Activated naive CD8-positive, alpha-beta T cell treated with anti-CD3 and anti-CD28 coated beads, Interleukin-2, amount 10 ng/mL, durations not matched to agents 7 days and 5 days (primary cell): Measurements from ENCODE around the gene SMOC1. TPM values are rescaled to one million over a fixed set of nuclear protein-coding genes. Genes with fewer than 3 reads are reported as not detected.
A peak's percentile ranks its signal among the peaks of the same experiment; 100 is the strongest.

Experiments
- ATAC-seq: fragments of 150-1000 bp; cut with Tn5 transposase; one replicate; pipeline ENCODE4 v1.10.0; 2021; ENCODE audit warnings: low read depth, moderate library complexity
- POLR2A ChIA-PET: fragments of 350-600 bp; sonication (Branson Sonifier 250); formaldehyde crosslinking; loops from one replicate; lab custom pipeline; 2021; ENCODE audit warnings: antibody characterized with exemption; lab: Charles Lee
- DNase-seq: peaks from one replicate; pipeline ENCODE4 v3.0.0; 2021
- H3K27ac Mint-ChIP-seq: one replicate; pipeline ENCODE4 v1.8.0; 2022; ENCODE audit warnings: mild to moderate bottlenecking, mixed read lengths
- H3K27me3 Mint-ChIP-seq: one replicate; pipeline ENCODE4 v1.8.0; 2022; ENCODE audit warnings: mild to moderate bottlenecking, moderate library complexity, mixed read lengths
- H3K36me3 Mint-ChIP-seq: one replicate; pipeline ENCODE4 v1.8.0; 2021; ENCODE audit warnings: mild to moderate bottlenecking, mixed read lengths
- H3K4me1 Mint-ChIP-seq: one replicate; pipeline ENCODE4 v1.8.0; 2021; ENCODE audit warnings: mixed read lengths
- H3K4me3 Mint-ChIP-seq: one replicate; pipeline ENCODE4 v1.8.0; 2022; ENCODE audit warnings: mild to moderate bottlenecking, moderate library complexity, mixed read lengths
- H3K9me3 Mint-ChIP-seq: one replicate; pipeline ENCODE4 v1.8.0; 2021; ENCODE audit warnings: mixed read lengths
- total RNA-seq, 2 experiments: library from RNA; stranded (reverse); gene quantifications; one replicate each; pipeline ENCODE4 v1.2.3, GENCODE V29; 2021

SMOC1 gene
- not detected for total RNA-seq

- Mint-ChIP-seq H3K4me1 (no peaks in the 10 kb centered on the region), H3K27me3 (peaks cover 62% of the 10 kb centered on the region), H3K36me3 (no peaks in the 10 kb centered on the region), H3K9me3 (no peaks in the 10 kb centered on the region), H3K4me3 (no peak within 1 kb of the TSS), H3K27ac (no peak within 1 kb of the TSS)
- no peak for DNase-seq
- POLR2A ChIA-PET, result no interaction called here
- peak; percentile 50 for ATAC-seq
Observed at GRCh38 chr14:69879175-69880043, at the start of gene SMOC1. Gene SMOC1 (plus strand): TSS chr14:69879416. CDS start chr14:69879679, 263 bp downstream.

- no peaks in the 10 kb centered on the region for H3K4me1 Mint-ChIP-seq
- POLR2A ChIA-PET, result no interaction called here
- H3K27ac Mint-ChIP-seq, result no peak overlapping the region
Observed at GRCh38 chr14:69838881-69839416, 40.3 kb upstream of the SMOC1 start.

GRCh38 chr14:69839661-69840060, 39.6 kb upstream of the SMOC1 start:
- DNase-seq (no peak), ATAC-seq (no peak)
- POLR2A ChIA-PET, result no interaction called here
- Mint-ChIP-seq H3K9me3 (no peaks in the 10 kb centered on the region), H3K27ac (no peak overlapping the region), H3K4me1 (no peaks in the 10 kb centered on the region), H3K27me3 (peaks cover 7% of the 10 kb centered on the region), H3K36me3 (no peaks in the 10 kb centered on the region), H3K4me3 (no peak overlapping the region)

More at GRCh38 chr14:69838881-69839416, 40.3 kb upstream of the SMOC1 start:
- ATAC-seq, result no peak
- H3K9me3 Mint-ChIP-seq, result no peaks in the 10 kb centered on the region
- H3K36me3 Mint-ChIP-seq, result no peaks in the 10 kb centered on the region
- H3K4me3 Mint-ChIP-seq, result no peak overlapping the region
- peaks cover 12% of the 10 kb centered on the region for H3K27me3 Mint-ChIP-seq
- DNase-seq, result no peak

- ATAC-seq (no peak), DNase-seq (no peak)
- H3K4me3 Mint-ChIP-seq, result no peak overlapping the region
- H3K27ac Mint-ChIP-seq, result no peak overlapping the region
- peaks cover 2% of the 10 kb centered on the region for H3K27me3 Mint-ChIP-seq
- peaks cover 2% of the 10 kb centered on the region for H3K4me1 Mint-ChIP-seq
- no peaks in the 10 kb centered on the region for H3K9me3 Mint-ChIP-seq
- H3K36me3 Mint-ChIP-seq, result no peaks in the 10 kb centered on the region
- POLR2A ChIA-PET, result no interaction called here
Observed at GRCh38 chr14:69841656-69842055, 37.6 kb upstream of the SMOC1 start.

GRCh38 chr14:69842686-69843420, 36.4 kb upstream of the SMOC1 start:
- POLR2A ChIA-PET, result no interaction called here
- no peaks in the 10 kb centered on the region for H3K36me3 Mint-ChIP-seq
- H3K27ac Mint-ChIP-seq, result no peak overlapping the region
- no peak for DNase-seq
- ATAC-seq, result no peak
- H3K4me1 Mint-ChIP-seq, result peaks cover 2% of the 10 kb centered on the region
- peaks cover 2% of the 10 kb centered on the region for H3K27me3 Mint-ChIP-seq
- H3K9me3 Mint-ChIP-seq, result no peaks in the 10 kb centered on the region
- no peak overlapping the region for H3K4me3 Mint-ChIP-seq

GRCh38 chr14:69844171-69844570, 35.0 kb upstream of the SMOC1 start:
- H3K27me3 Mint-ChIP-seq, result peaks cover 6% of the 10 kb centered on the region
- no peak overlapping the region for H3K4me3 Mint-ChIP-seq
- H3K36me3 Mint-ChIP-seq, result no peaks in the 10 kb centered on the region
- H3K9me3 Mint-ChIP-seq, result no peaks in the 10 kb centered on the region
- no peak overlapping the region for H3K27ac Mint-ChIP-seq
- H3K4me1 Mint-ChIP-seq, result peaks cover 2% of the 10 kb centered on the region
- no peak for DNase-seq
- POLR2A ChIA-PET, result no interaction called here
- no peak for ATAC-seq

- H3K27ac Mint-ChIP-seq, result no peak overlapping the region
- ATAC-seq (no peak), DNase-seq (no peak)
- H3K9me3 Mint-ChIP-seq, result no peaks in the 10 kb centered on the region
- no peak overlapping the region for H3K4me3 Mint-ChIP-seq
- POLR2A ChIA-PET, result no interaction called here
- peaks cover 2% of the 10 kb centered on the region for H3K4me1 Mint-ChIP-seq
- H3K27me3 Mint-ChIP-seq, result peaks cover 10% of the 10 kb centered on the region
- H3K36me3 Mint-ChIP-seq, result no peaks in the 10 kb centered on the region
Observed at GRCh38 chr14:69845050-69845581, 34.1 kb upstream of the SMOC1 start.

GRCh38 chr14:69845787-69846186, 33.4 kb upstream of the SMOC1 start:
- peak; percentile 54 for ATAC-seq
- POLR2A ChIA-PET, result no interaction called here
- Mint-ChIP-seq H3K27ac (no peak overlapping the region), H3K4me1 (peaks cover 2% of the 10 kb centered on the region), H3K36me3 (no peaks in the 10 kb centered on the region), H3K4me3 (no peak overlapping the region), H3K9me3 (no peaks in the 10 kb centered on the region), H3K27me3 (peaks cover 10% of the 10 kb centered on the region)
- no peak for DNase-seq

- ATAC-seq (no peak), DNase-seq (no peak)
- no peaks in the 10 kb centered on the region for H3K36me3 Mint-ChIP-seq
- H3K4me3 Mint-ChIP-seq, result no peak overlapping the region
- no peaks in the 10 kb centered on the region for H3K9me3 Mint-ChIP-seq
- no peak overlapping the region for H3K27ac Mint-ChIP-seq
- POLR2A ChIA-PET, result no interaction called here
- H3K27me3 Mint-ChIP-seq, result peaks cover 18% of the 10 kb centered on the region
- H3K4me1 Mint-ChIP-seq, result peaks cover 4% of the 10 kb centered on the region
Observed at GRCh38 chr14:69848156-69848555, 31.1 kb upstream of the SMOC1 start.

GRCh38 chr14:69848903-69849391, 30.3 kb upstream of the SMOC1 start:
- POLR2A ChIA-PET, result no interaction called here
- Mint-ChIP-seq H3K36me3 (no peaks in the 10 kb centered on the region), H3K9me3 (no peaks in the 10 kb centered on the region), H3K27ac (no peak overlapping the region), H3K4me1 (peaks cover 4% of the 10 kb centered on the region), H3K4me3 (no peak overlapping the region), H3K27me3 (peaks cover 18% of the 10 kb centered on the region)
- ATAC-seq (no peak), DNase-seq (no peak)

- no peaks in the 10 kb centered on the region for H3K36me3 Mint-ChIP-seq
- no peak for ATAC-seq
- peaks cover 4% of the 10 kb centered on the region for H3K4me1 Mint-ChIP-seq
- POLR2A ChIA-PET, result no interaction called here
- no peak for DNase-seq
- H3K27ac Mint-ChIP-seq, result no peak overlapping the region
- H3K9me3 Mint-ChIP-seq, result no peaks in the 10 kb centered on the region
- no peak overlapping the region for H3K4me3 Mint-ChIP-seq
- H3K27me3 Mint-ChIP-seq, result peaks cover 21% of the 10 kb centered on the region
Observed at GRCh38 chr14:69850086-69850735, 29.0 kb upstream of the SMOC1 start.

- no peaks in the 10 kb centered on the region for H3K9me3 Mint-ChIP-seq
- peaks cover 3% of the 10 kb centered on the region for H3K4me1 Mint-ChIP-seq
- POLR2A ChIA-PET, result no interaction called here
- DNase-seq, result no peak
- no peaks in the 10 kb centered on the region for H3K36me3 Mint-ChIP-seq
- no peak overlapping the region for H3K27ac Mint-ChIP-seq
- no peak for ATAC-seq
- H3K27me3 Mint-ChIP-seq, result peaks cover 21% of the 10 kb centered on the region
- no peak overlapping the region for H3K4me3 Mint-ChIP-seq
Observed at GRCh38 chr14:69850736-69851112, 28.5 kb upstream of the SMOC1 start.
